GM12864 (cell line): ENCODE results near the gene TNFAIP8L3.
A peak's percentile ranks its signal among the peaks of the same experiment; 100 is the strongest.
"Not testable (repeated sequence)": the region's sequence is repeated elsewhere in the genome, so short reads cannot be mapped to it uniquely, and the experiment has no call there.

Experiments used
- DNase-seq: peaks from one replicate; pipeline ENCODE4 v3.0.0-alpha.2; 2011; ENCODE audit warnings: low read depth
- H3K4me3 ChIP-seq: 2 replicates; pipeline ENCODE4 v1.5.1; 2011; ENCODE audit warnings: mild to moderate bottlenecking, low read depth, low read length, control low read depth
- CTCF ChIP-seq: IDR thresholded peaks from 2 replicates; pipeline ENCODE4 v1.5.1; 2011; ENCODE audit warnings: low read depth, mild to moderate bottlenecking, moderate library complexity, low read length, control low read depth, inconsistent platforms; ENCODE audit errors: missing control alignments

Gene TNFAIP8L3

DNA sequence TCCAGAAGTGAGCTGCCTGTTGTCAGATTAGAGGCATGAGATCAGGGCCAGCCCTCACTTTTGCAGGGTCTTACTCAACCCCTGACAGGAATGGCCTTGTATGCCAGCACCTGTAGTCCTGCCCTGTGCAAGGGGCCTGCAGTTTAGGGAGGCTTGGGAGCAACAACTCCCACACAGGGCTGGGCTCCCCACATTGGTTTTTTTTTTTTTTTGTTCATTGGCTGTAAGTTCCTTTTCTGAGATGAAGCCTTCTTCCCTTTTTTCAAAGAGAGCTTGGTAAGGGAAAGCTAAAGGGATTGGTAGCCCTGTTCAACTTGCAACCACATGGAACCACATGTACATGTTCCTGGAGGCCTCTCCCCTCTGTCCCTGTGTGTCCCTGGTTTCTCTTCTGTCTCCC is 46.4 kb downstream of the TNFAIP8L3 start:
- no peak overlapping the region for H3K4me3 ChIP-seq
- DNase-seq = no peak
- TF ChIP-seq CTCF = no peak

DNA sequence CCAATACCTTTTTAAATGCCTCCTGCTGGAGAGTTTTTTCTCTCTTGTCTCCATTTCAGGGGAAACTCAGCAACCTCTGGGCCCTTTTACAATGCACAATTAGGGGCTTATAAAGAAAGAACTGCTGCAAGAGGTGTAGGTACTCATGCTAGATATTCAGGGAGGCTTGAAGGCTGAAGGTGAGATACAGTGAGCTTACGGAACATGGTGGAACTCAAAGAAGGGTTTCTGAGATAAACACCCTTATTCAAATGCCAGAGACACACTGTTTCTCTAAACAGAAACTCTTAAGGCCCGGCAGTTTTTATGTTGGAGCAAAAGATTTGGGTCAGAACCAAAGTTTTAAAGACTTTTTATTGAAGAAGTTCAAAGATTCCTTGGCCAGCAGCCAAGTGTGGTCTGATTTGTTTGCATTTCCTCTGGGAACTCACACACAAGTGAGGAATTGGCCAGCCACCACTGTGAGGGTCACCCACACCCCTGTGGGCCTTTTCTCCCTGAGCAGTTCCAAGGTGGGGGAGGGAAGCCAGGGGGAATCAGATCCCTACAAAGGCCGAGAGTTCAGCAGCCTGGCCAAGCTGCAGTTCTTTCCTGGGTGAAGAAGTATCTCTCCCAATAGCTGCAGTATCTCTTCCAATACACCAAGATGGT is 47.8 kb downstream of the TNFAIP8L3 start:
- TF ChIP-seq CTCF = no peak
- DNase-seq = no peak

GRCh38 chr15:51046016-51046415 is 48.7 kb downstream of the TNFAIP8L3 start:
- H3K4me3 ChIP-seq = no peak overlapping the region
- DNase-seq = no peak
- no peak for TF ChIP-seq CTCF

More for the DNA sequence above, 47.8 kb downstream of the TNFAIP8L3 start:
- H3K4me3 ChIP-seq = no peak overlapping the region

DNA sequence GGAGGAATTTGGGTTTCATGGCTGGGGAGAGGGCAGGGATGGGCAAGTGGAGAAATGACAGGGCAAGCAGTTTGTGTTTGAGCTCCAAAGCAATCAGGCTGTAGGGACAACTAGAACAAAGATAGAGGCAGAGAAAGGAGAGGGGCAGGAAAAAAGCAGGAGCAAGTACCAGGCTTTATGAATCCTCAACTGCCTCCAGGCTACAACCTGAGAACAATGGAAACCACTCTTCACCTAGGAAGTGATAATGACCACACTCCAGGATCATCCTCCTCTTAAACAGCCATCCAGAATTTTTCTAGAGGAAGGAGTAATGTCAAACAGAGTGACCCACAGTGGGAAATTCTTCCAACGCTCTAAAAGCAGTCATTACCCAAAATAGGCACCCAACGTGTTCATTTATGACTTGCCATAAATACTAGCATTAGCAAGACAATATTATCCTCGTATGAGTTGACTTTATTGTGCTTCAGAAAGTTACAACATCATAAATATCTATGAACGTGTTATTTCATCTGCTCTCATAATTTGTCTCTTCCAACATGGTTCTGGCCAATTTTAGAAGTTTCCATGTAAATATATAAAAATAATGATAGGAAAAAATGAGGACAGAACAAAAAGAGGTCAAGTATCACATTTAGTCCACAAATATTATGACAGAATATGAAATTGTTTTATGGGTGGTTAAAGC is 50.5 kb downstream of the TNFAIP8L3 start:
- H3K4me3 ChIP-seq = no peak overlapping the region
- no peak for TF ChIP-seq CTCF
- DNase-seq = no peak

GRCh38 chr15:51038974-51039319 is 55.8 kb downstream of the TNFAIP8L3 start:
- H3K4me3 ChIP-seq = no peak overlapping the region
- TF ChIP-seq CTCF = no peak
- no peak for DNase-seq

DNA sequence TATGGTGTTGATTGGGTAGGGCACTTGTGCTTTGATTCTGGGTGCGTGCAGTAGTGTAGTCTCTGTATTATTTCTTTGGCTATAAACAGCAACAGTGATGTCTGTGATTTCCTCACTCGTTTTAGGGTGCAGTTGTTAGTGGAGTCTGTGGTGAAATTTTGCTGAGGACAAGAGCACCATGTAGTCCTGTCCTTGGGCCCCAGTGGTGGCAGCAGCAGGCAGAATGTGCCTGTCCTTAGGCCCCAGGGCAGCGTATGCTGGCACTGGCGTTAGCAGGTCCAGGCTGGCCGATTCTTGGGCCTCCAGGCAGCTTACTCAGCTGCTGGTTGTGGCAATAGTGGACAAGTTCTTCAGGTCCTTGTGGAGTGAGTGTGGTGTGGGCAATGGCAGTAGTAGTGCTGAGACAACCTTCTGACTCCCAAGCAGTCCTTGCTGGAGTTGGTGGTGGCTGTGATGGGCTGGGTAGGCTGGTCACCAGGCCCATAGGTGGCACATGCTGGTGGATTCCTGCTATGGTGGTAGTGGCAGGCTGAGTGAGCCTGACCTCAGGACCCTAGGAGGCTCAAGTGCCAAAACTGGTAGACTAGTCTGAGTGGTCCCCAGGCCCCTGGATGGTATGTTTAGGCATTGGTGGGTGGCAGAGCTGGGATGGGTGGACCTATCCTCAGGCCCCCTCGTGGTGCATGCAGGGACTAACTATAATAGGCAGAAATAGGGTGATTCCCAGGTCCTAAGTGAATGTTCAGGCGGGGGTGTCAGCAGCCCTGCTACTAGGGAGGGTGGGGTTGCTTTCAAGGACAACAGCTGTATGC is 56.3 kb downstream of the TNFAIP8L3 start:
- no peak for DNase-seq
- no peak overlapping the region for H3K4me3 ChIP-seq
- peak; percentile 23 for TF ChIP-seq CTCF

DNA sequence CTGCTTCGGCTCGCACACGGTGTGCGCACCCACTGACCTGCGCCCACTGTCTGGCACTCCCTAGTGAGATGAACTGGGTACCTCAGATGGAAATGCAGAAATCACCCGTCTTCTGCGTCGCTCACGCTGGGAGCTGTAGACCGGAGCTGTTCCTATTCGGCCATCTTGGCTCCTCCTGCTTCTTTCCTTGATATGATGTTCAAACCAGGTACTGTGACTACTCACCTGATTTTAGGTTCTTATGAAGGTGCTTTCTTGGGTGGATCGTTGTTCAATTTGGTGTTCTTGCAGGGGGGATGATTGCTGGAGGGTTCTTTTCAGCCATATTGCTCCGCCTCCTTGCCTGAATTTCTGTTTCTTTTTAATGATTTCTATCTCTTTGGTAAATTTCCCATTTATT is 57.2 kb downstream of the TNFAIP8L3 start:
- not testable (repeated sequence) for DNase-seq, H3K4me3 ChIP-seq
